Keratinocyte (primary cell): ENCODE measurements around the gene SLC51B. TPM values are rescaled to one million over a fixed set of nuclear protein-coding genes. Genes with fewer than 3 reads are reported as not detected.
"Not testable (repeated sequence)": the region's sequence is repeated elsewhere in the genome, so short reads cannot be mapped to it uniquely, and the experiment has no call there.

Experiments
- DNase-seq: peaks from one replicate; pipeline ENCODE4 v3.0.0-alpha.2; 2011; ENCODE audit warnings: low read depth, missing footprints, low spot score
- FAIRE-seq: peaks from 2 replicates; lab custom pipeline; 2011; peaks lifted over from hg19 to GRCh38; lab: Jason Lieb, UNC
- H2AFZ ChIP-seq: 2 replicates; pipeline ENCODE4 v1.6.0; 2012; ENCODE audit warnings: low read length, control low read depth, inconsistent platforms; ENCODE audit not compliant: control insufficient read depth
- H3K27ac ChIP-seq: 2 replicates; pipeline ENCODE4 v1.5.1; 2011; ENCODE audit warnings: low read length; ENCODE audit not compliant: control insufficient read depth, insufficient read depth
- H3K27me3 ChIP-seq: 3 replicates; pipeline ENCODE4 v1.6.0; 2011; ENCODE audit warnings: low read length; ENCODE audit not compliant: control insufficient read depth, insufficient read depth; ENCODE audit errors: extremely low read depth
- H3K36me3 ChIP-seq, 2 experiments: 2 replicates in 1 of 2; 3 replicates in 1 of 2; pipeline ENCODE4 v1.5.1; 2011; ENCODE audit warnings: low read length in 2 of 2, mild to moderate bottlenecking in 1 of 2; ENCODE audit not compliant: control insufficient read depth in 2 of 2, insufficient read depth in 2 of 2; ENCODE audit errors: extremely low read depth in 1 of 2
- H3K4me1 ChIP-seq: 3 replicates; pipeline ENCODE4 v1.5.1; 2011; ENCODE audit warnings: low read length; ENCODE audit not compliant: control insufficient read depth, insufficient read depth; ENCODE audit errors: extremely low read depth
- H3K4me2 ChIP-seq: 3 replicates; pipeline ENCODE4 v1.6.0; 2011; ENCODE audit warnings: low read depth, low read length; ENCODE audit not compliant: control insufficient read depth, insufficient read depth; ENCODE audit errors: extremely low read depth
- H3K4me3 ChIP-seq, 3 experiments: fragments of 200-600 bp in 1 of 3; sonication (generic) in 1 of 3; 2 replicates in 2 of 3; 3 replicates in 1 of 3; pipeline ENCODE4 v1.5.1; 2011 to 2016; ENCODE audit warnings: low read length in 3 of 3, mild to moderate bottlenecking in 3 of 3, control low read depth in 2 of 3, inconsistent platforms in 1 of 3, low read depth in 1 of 3, mixed read lengths in 1 of 3, mixed run types in 1 of 3, moderate library complexity in 1 of 3; ENCODE audit not compliant: control insufficient read depth in 2 of 3, insufficient read depth in 2 of 3; ENCODE audit errors: extremely low read depth in 1 of 3
- H3K79me2 ChIP-seq: 2 replicates; pipeline ENCODE4 v1.6.0; 2012; ENCODE audit warnings: low read length; ENCODE audit not compliant: control insufficient read depth, insufficient read depth
- H3K9ac ChIP-seq: 3 replicates; pipeline ENCODE4 v1.6.0; 2011; ENCODE audit warnings: low read length; ENCODE audit not compliant: control insufficient read depth, insufficient read depth; ENCODE audit errors: extremely low read depth
- H3K9me1 ChIP-seq: 3 replicates; pipeline ENCODE4 v1.6.0; 2011; ENCODE audit warnings: low read length; ENCODE audit not compliant: control insufficient read depth, insufficient read depth; ENCODE audit errors: extremely low read depth
- H3K9me3 ChIP-seq: 2 replicates; pipeline ENCODE4 v1.5.1; 2012; ENCODE audit warnings: low read depth, low read length; ENCODE audit not compliant: control insufficient read depth
- H4K20me1 ChIP-seq: 3 replicates; pipeline ENCODE4 v1.6.0; 2011; ENCODE audit warnings: low read length; ENCODE audit not compliant: control insufficient read depth, insufficient read depth; ENCODE audit errors: extremely low read depth
- EZH2 ChIP-seq: IDR thresholded peaks from one replicate; pipeline ENCODE4 v1.6.1; 2012; ENCODE audit warnings: inconsistent platforms, mild to moderate bottlenecking, low read length, moderate library complexity
- dilution Hi-C: fragments of 300-500 bp; cut with MboI; formaldehyde crosslinking; loops from one replicate; pipeline ENCODE4 v1.7.0; 2020; ENCODE audit warnings: low sequenced_read_pairs; ENCODE audit not compliant: extremely low pct_ligation_motif_present
- polyA plus RNA-seq, 5 experiments: library from polyadenylated mRNA; depleted of rRNA in 3 of 5; stranded (reverse) in 3 of 5; stranded (forward) in 1 of 5; unstranded in 1 of 5; fragments of >200 nt; gene quantifications; 1 replicate in 1 of 5; 2 replicates in 3 of 5; 3 replicates in 1 of 5; pipeline versions ENCODE4 v1.2.1 to v1.2.3, GENCODE V29; 2011 to 2012; ENCODE audit warnings: missing spikeins in 2 of 5, low read depth in 1 of 5, low replicate concordance in 1 of 5
- TF ChIP-seq, protein P1 (sequence below), 3 experiments: IDR thresholded peaks in 1 of 3; conservative IDR thresholded peaks in 1 of 3; optimal IDR thresholded peaks in 1 of 3; 2 replicates in 2 of 3; 3 replicates in 1 of 3; pipeline versions ENCODE3 to v1.5.1; 2011; ENCODE audit warnings: low read length in 3 of 3, mild to moderate bottlenecking in 3 of 3, moderate library complexity in 2 of 3, control low read depth in 1 of 3, inconsistent platforms in 1 of 3; ENCODE audit not compliant: insufficient read depth in 2 of 3; ENCODE audit errors: extremely low read depth in 1 of 3

The SLC51B gene
- polyA plus RNA-seq, 1 donor (not counting 4 experiments of a cell fraction or from before 2014, with no cell fraction given): not detected

- no peak overlapping the region for H2AFZ ChIP-seq
- TF ChIP-seq EZH2: no peak
- TF ChIP-seq, protein P1, sequence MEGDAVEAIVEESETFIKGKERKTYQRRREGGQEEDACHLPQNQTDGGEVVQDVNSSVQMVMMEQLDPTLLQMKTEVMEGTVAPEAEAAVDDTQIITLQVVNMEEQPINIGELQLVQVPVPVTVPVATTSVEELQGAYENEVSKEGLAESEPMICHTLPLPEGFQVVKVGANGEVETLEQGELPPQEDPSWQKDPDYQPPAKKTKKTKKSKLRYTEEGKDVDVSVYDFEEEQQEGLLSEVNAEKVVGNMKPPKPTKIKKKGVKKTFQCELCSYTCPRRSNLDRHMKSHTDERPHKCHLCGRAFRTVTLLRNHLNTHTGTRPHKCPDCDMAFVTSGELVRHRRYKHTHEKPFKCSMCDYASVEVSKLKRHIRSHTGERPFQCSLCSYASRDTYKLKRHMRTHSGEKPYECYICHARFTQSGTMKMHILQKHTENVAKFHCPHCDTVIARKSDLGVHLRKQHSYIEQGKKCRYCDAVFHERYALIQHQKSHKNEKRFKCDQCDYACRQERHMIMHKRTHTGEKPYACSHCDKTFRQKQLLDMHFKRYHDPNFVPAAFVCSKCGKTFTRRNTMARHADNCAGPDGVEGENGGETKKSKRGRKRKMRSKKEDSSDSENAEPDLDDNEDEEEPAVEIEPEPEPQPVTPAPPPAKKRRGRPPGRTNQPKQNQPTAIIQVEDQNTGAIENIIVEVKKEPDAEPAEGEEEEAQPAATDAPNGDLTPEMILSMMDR (optimal IDR thresholded peaks at IDR 0.05 in 1 of 3, IDR thresholded peaks at IDR 0.05 in 1 of 3, conservative IDR thresholded peaks at IDR 0.05 in 1 of 3; ENCODE audit: extremely low read depth in 1 of 3, insufficient read depth in 2 of 3, low read length in 3 of 3): no peak
- H3K4me1 ChIP-seq: no peaks in the 10 kb centered on the region
- H3K79me2 ChIP-seq: no peaks in the 10 kb centered on the region
- DNase-seq (no peak), FAIRE-seq (no peak)
- no peaks in the 10 kb centered on the region for H3K27me3 ChIP-seq
- no peak overlapping the region for H3K27ac ChIP-seq
- H3K4me3 ChIP-seq: no peak overlapping the region
- H3K9me1 ChIP-seq: no peaks in the 10 kb centered on the region
- dilution Hi-C loops: no loop called here
- no peak overlapping the region for H3K9ac ChIP-seq
- no peak overlapping the region for H3K4me2 ChIP-seq
- H3K36me3 ChIP-seq: peaks cover 12 to 25% of the 10 kb centered on the region in 2 experiments
- H3K9me3 ChIP-seq: no peaks in the 10 kb centered on the region
- no peaks in the 10 kb centered on the region for H4K20me1 ChIP-seq
These were observed 52.6 kb downstream of the SLC51B start for GRCh38 chr15:65097651-65098263.

GRCh38 chr15:65099336-65099735 is 54.1 kb downstream of the SLC51B start:
- TF ChIP-seq, protein P1 (optimal IDR thresholded peaks at IDR 0.05 in 1 of 3, IDR thresholded peaks at IDR 0.05 in 1 of 3, conservative IDR thresholded peaks at IDR 0.05 in 1 of 3; ENCODE audit: extremely low read depth in 1 of 3, insufficient read depth in 2 of 3, low read length in 3 of 3): no peak
- TF ChIP-seq EZH2: no peak
- Histone ChIP-seq H3K4me1 (no peaks in the 10 kb centered on the region), H3K27me3 (no peaks in the 10 kb centered on the region), H2AFZ (no peak overlapping the region), H4K20me1 (no peaks in the 10 kb centered on the region), H3K36me3 (peaks cover 12 to 25% of the 10 kb centered on the region in 2 experiments), H3K79me2 (no peaks in the 10 kb centered on the region), H3K4me3 (no peak overlapping the region), H3K9me3 (no peaks in the 10 kb centered on the region), H3K27ac (no peak overlapping the region), H3K9me1 (no peaks in the 10 kb centered on the region), H3K4me2 (no peak overlapping the region), H3K9ac (no peak overlapping the region)
- no peak for FAIRE-seq
- no peak for DNase-seq
- dilution Hi-C loops: no loop called here

DNA sequence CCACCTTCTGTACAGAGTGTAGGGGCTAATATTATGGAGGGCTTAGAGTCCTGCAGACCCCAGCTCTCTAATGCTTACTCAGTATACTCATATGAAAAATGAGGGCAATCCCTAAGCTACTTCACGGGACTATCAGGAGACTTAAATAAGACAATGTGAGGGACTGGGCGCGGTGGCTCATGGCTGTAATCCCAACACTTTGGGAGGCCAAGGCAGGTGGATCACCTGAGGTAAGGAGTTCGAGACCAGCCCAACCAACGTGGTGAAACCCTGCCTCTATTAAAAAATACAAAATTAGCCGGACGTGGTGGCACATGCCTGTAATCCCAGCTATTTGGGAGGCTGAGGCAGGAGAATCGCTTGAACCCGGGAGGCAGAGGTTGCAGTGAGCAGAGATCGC is 54.6 kb downstream of the SLC51B start:
- H3K27me3 ChIP-seq: not testable (repeated sequence)

More for the DNA sequence above, 54.6 kb downstream of the SLC51B start:
- H3K79me2 ChIP-seq, H4K20me1 ChIP-seq, H3K27ac ChIP-seq, H3K4me3 ChIP-seq, FAIRE-seq, H3K9me3 ChIP-seq, H3K9ac ChIP-seq, DNase-seq, H3K4me2 ChIP-seq, H3K4me1 ChIP-seq, H3K9me1 ChIP-seq, dilution Hi-C loops, H2AFZ ChIP-seq: not testable (repeated sequence)
- peaks cover 12 to 25% of the 10 kb centered on the region in 2 experiments for H3K36me3 ChIP-seq
